ENCODE data around the gene ZSCAN2.

ZSCAN2 gene

GRCh38 chr15:84645496-84645895 lies 44.7 kb downstream of the ZSCAN2 start:
- no peak overlapping the region for H3K4me3 ChIP-seq (ENCODE audit: low read depth, low read length)
- DNase-seq (ENCODE audit: low read depth) = no peak
- TF ChIP-seq, protein P1, sequence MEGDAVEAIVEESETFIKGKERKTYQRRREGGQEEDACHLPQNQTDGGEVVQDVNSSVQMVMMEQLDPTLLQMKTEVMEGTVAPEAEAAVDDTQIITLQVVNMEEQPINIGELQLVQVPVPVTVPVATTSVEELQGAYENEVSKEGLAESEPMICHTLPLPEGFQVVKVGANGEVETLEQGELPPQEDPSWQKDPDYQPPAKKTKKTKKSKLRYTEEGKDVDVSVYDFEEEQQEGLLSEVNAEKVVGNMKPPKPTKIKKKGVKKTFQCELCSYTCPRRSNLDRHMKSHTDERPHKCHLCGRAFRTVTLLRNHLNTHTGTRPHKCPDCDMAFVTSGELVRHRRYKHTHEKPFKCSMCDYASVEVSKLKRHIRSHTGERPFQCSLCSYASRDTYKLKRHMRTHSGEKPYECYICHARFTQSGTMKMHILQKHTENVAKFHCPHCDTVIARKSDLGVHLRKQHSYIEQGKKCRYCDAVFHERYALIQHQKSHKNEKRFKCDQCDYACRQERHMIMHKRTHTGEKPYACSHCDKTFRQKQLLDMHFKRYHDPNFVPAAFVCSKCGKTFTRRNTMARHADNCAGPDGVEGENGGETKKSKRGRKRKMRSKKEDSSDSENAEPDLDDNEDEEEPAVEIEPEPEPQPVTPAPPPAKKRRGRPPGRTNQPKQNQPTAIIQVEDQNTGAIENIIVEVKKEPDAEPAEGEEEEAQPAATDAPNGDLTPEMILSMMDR (conservative IDR thresholded peaks at IDR 0.05; ENCODE audit: low read depth, low read length) = no peak

DNA sequence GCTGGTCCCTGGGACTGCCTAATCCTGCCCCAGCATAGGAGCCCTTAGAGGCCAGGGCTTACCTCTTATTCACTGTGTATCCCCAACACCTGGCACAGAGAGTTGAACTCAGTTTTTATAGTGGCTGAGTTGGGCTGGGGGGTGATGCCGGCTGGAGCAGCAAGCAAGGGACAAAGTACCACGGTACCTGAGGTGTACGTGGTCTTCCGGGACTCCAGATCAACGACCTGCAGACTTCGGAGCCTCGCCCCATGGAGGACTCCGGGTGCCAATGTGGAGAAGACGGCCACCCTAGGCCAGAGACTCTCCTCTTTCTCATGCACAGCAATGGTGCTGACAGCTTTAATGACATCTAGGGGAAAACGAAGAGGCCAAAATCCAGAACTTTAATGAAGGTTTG lies 45.2 kb downstream of the ZSCAN2 start:
- DNase-seq (ENCODE audit: low read depth) = no peak
- H3K4me3 ChIP-seq (ENCODE audit: low read depth, low read length) = no peak overlapping the region
- TF ChIP-seq, protein P1 (conservative IDR thresholded peaks at IDR 0.05; ENCODE audit: low read depth, low read length) = no peak

DNA sequence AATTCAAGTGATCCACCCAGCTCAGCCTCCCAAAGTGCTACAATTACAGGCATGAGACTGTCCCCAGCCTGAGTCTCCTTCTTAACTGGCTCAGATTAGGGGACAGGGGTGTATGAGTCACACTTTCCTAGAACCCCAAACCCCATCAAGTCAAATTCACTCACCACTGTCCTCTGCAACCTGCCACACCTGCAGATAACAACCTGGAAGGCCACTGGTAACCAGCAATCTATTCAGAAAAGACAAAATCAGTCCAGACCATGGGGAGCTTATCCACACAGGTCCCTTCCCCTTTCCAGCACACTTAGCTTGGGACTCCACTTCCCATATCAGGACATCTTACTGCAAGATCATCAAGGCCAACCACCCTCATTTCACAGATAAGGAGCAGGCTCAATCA lies 46.9 kb downstream of the ZSCAN2 start:
- H3K4me3 ChIP-seq (ENCODE audit: low read depth, low read length) = no peak overlapping the region
- TF ChIP-seq, protein P1 (conservative IDR thresholded peaks at IDR 0.05; ENCODE audit: low read depth, low read length) = no peak
- DNase-seq (ENCODE audit: low read depth) = no peak

- TF ChIP-seq, protein P1 (conservative IDR thresholded peaks at IDR 0.05; ENCODE audit: low read depth, low read length) = no peak
- H3K4me3 ChIP-seq (ENCODE audit: low read depth, low read length) = no peak overlapping the region
- DNase-seq (ENCODE audit: low read depth) = no peak
Measured at GRCh38 chr15:84648539-84648938, 47.7 kb downstream of the ZSCAN2 start.

- TF ChIP-seq, protein P1 (conservative IDR thresholded peaks at IDR 0.05; ENCODE audit: low read depth, low read length) = no peak
Measured at GRCh38 chr15:84649706-84650105, 48.9 kb downstream of the ZSCAN2 start.

GRCh38 chr15:84653584-84653909 lies 52.7 kb downstream of the ZSCAN2 start:
- DNase-seq (ENCODE audit: low read depth) = no peak
- peak overlapping the region; percentile 99 for H3K4me3 ChIP-seq (ENCODE audit: low read depth, low read length)
- TF ChIP-seq, protein P1 (conservative IDR thresholded peaks at IDR 0.05; ENCODE audit: low read depth, low read length) = no peak

More at GRCh38 chr15:84649706-84650105, 48.9 kb downstream of the ZSCAN2 start:
- H3K4me3 ChIP-seq (ENCODE audit: low read depth, low read length) = no peak overlapping the region
- DNase-seq (ENCODE audit: low read depth) = peak; percentile 25

GRCh38 chr15:84653910-84654688 lies 53.3 kb downstream of the ZSCAN2 start, which contains the start of gene WDR73:
Gene WDR73, minus strand, starts transcription at chr15:84654283. Its CDS starts 9 bp downstream, at chr15:84654274.
- TF ChIP-seq, protein P1 (conservative IDR thresholded peaks at IDR 0.05; ENCODE audit: low read depth, low read length) = peak; percentile 3
- DNase-seq (ENCODE audit: low read depth) = peak; percentile 95
- peak within 1 kb of the TSS; percentile 99 for H3K4me3 ChIP-seq (ENCODE audit: low read depth, low read length)

Data from choroid plexus epithelial cell (primary cell).